22Rv1 (cell line): ENCODE measurements around the gene GPR3.

Experiments
- CTCF ChIP-seq: fragments of 450-650 bp; IDR thresholded peaks from 2 replicates; pipeline ENCODE4 v1.5.1; 2017; ENCODE audit warnings: mild to moderate bottlenecking
- ZFX ChIP-seq: fragments of 450-650 bp; IDR thresholded peaks from 2 replicates; pipeline ENCODE4 v1.6.1; 2017; ENCODE audit warnings: antibody characterized with exemption, borderline replicate concordance

DNA sequence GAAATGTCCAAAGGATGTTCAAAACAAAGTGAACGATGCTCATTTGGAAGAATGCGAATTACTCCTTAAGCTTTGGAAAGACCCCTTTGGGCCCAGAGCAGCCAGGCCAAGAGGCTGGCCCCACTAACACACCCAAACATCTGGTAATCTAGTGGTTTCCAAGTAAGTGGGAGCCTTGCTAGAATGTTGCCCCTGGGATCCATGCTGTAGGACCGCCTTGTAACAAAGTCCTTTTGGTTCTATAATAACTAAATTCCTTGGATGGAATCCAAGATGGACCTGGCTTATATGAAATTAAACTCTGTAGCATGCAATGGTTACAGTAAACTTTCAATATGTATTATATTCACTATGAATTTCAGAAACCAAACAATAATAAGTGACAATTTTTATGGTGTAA, 25.3 kb downstream of the GPR3 start:
- TF ChIP-seq CTCF (no peak), ZFX (no peak)
